Glutamatergic neuron (in vitro differentiated cells): ENCODE measurements around the gene TBX4. TPM values are rescaled to one million over a fixed set of nuclear protein-coding genes. Genes with fewer than 3 reads are reported as not detected.
A peak's percentile ranks its signal among the peaks of the same experiment; 100 is the strongest.

Experiments used
- DNase-seq: peaks from one replicate; pipeline ENCODE4 v3.0.0; 2022
- H3K27ac Mint-ChIP-seq: one replicate; pipeline ENCODE4 v1.8.0; 2020; ENCODE audit warnings: mild to moderate bottlenecking, mixed read lengths, inconsistent platforms; ENCODE audit not compliant: unreplicated experiment
- H3K27me3 Mint-ChIP-seq: one replicate; pipeline ENCODE4 v1.8.0; 2020; ENCODE audit warnings: mild to moderate bottlenecking, moderate library complexity, mixed read lengths, inconsistent platforms; ENCODE audit not compliant: unreplicated experiment
- H3K36me3 Mint-ChIP-seq: one replicate; pipeline ENCODE4 v1.8.0; 2020; ENCODE audit warnings: mild to moderate bottlenecking, mixed read lengths, inconsistent platforms; ENCODE audit not compliant: unreplicated experiment
- H3K4me1 Mint-ChIP-seq: one replicate; pipeline ENCODE4 v1.8.0; 2020; ENCODE audit warnings: mild to moderate bottlenecking, low read depth, mixed read lengths, inconsistent platforms; ENCODE audit not compliant: unreplicated experiment
- H3K4me3 Mint-ChIP-seq: one replicate; pipeline ENCODE4 v1.8.0; 2020; ENCODE audit warnings: mild to moderate bottlenecking, mixed read lengths, inconsistent platforms; ENCODE audit not compliant: unreplicated experiment
- H3K9me3 Mint-ChIP-seq: one replicate; pipeline ENCODE4 v1.8.0; 2020; ENCODE audit warnings: mild to moderate bottlenecking, moderate library complexity, mixed read lengths, inconsistent platforms; ENCODE audit not compliant: unreplicated experiment
- total RNA-seq: library from RNA; stranded (reverse); fragmentation: NEBNext Ultra II Directional; extraction: Animal tissue kit (Norgen Biotek cat#: 25700); gene quantifications from one replicate; pipeline ENCODE4 v1.2.1, GENCODE V29; 2021; ENCODE audit not compliant: unreplicated experiment
- TF ChIP-seq, protein P1 (sequence below): fragments of 200-600 bp; sonication (generic); IDR thresholded peaks from one replicate; pipeline ENCODE4 v1.5.0; 2021; ENCODE audit not compliant: partially characterized antibody, unreplicated experiment

The TBX4 gene
- total RNA-seq, 1 donor from 2014 or later, result not detected

GRCh38 chr17:61461586-61461966 is 9.4 kb downstream of the TBX4 start:
- Mint-ChIP-seq H3K4me1 (peaks cover 14% of the 10 kb centered on the region), H3K27ac (no peak overlapping the region)
- no peak for DNase-seq

GRCh38 chr17:61461967-61462718 is 9.9 kb downstream of the TBX4 start:
- Mint-ChIP-seq H3K4me1 (peaks cover 14% of the 10 kb centered on the region), H3K27me3 (peaks cover 36% of the 10 kb centered on the region), H3K4me3 (peak overlapping the region; percentile 70), H3K36me3 (no peaks in the 10 kb centered on the region), H3K27ac (no peak overlapping the region), H3K9me3 (peaks cover 2% of the 10 kb centered on the region)
- TF ChIP-seq, protein P1, sequence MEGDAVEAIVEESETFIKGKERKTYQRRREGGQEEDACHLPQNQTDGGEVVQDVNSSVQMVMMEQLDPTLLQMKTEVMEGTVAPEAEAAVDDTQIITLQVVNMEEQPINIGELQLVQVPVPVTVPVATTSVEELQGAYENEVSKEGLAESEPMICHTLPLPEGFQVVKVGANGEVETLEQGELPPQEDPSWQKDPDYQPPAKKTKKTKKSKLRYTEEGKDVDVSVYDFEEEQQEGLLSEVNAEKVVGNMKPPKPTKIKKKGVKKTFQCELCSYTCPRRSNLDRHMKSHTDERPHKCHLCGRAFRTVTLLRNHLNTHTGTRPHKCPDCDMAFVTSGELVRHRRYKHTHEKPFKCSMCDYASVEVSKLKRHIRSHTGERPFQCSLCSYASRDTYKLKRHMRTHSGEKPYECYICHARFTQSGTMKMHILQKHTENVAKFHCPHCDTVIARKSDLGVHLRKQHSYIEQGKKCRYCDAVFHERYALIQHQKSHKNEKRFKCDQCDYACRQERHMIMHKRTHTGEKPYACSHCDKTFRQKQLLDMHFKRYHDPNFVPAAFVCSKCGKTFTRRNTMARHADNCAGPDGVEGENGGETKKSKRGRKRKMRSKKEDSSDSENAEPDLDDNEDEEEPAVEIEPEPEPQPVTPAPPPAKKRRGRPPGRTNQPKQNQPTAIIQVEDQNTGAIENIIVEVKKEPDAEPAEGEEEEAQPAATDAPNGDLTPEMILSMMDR, result no peak
- no peak for DNase-seq

More at GRCh38 chr17:61461586-61461966, 9.4 kb downstream of the TBX4 start:
- Mint-ChIP-seq H3K36me3 (no peaks in the 10 kb centered on the region), H3K9me3 (peaks cover 3% of the 10 kb centered on the region), H3K27me3 (peaks cover 36% of the 10 kb centered on the region), H3K4me3 (peak overlapping the region; percentile 83)
- TF ChIP-seq, protein P1, result no peak

- H3K4me1 Mint-ChIP-seq, result peaks cover 17% of the 10 kb centered on the region
- H3K9me3 Mint-ChIP-seq, result no peaks in the 10 kb centered on the region
- H3K36me3 Mint-ChIP-seq, result no peaks in the 10 kb centered on the region
- no peak overlapping the region for H3K27ac Mint-ChIP-seq
- H3K4me3 Mint-ChIP-seq, result peak overlapping the region; percentile 58
- TF ChIP-seq, protein P1, result no peak
- DNase-seq, result no peak
- peaks cover 32% of the 10 kb centered on the region for H3K27me3 Mint-ChIP-seq
Measured at GRCh38 chr17:61462719-61463315, 10.6 kb downstream of the TBX4 start.

GRCh38 chr17:61463316-61464129 is 11.3 kb downstream of the TBX4 start:
- peaks cover 25% of the 10 kb centered on the region for H3K27me3 Mint-ChIP-seq

More at GRCh38 chr17:61463316-61464129, 11.3 kb downstream of the TBX4 start:
- Mint-ChIP-seq H3K36me3 (no peaks in the 10 kb centered on the region), H3K27ac (no peak overlapping the region), H3K4me1 (peaks cover 20% of the 10 kb centered on the region), H3K9me3 (no peaks in the 10 kb centered on the region), H3K4me3 (peak overlapping the region; percentile 57)
- TF ChIP-seq, protein P1, result peak; percentile 62
- peak; percentile 53 for DNase-seq
